H9 (cell line): ENCODE measurements around the gene PDXP. TPM values are rescaled to one million over a fixed set of nuclear protein-coding genes. Genes with fewer than 3 reads are reported as not detected.

ENCODE experiments used
- DNase-seq: peaks from one replicate; pipeline ENCODE4 v3.0.0-alpha.2; 2017
- H2AFZ ChIP-seq: one replicate; pipeline ENCODE4 v1.6.1; 2013; ENCODE audit warnings: mild to moderate bottlenecking, low read length, control low read depth, moderate library complexity
- H2AK5ac ChIP-seq: 2 replicates; pipeline ENCODE4 v1.6.1; 2013; ENCODE audit warnings: low read length, control low read depth, mixed read lengths; ENCODE audit not compliant: insufficient read length
- H2BK120ac ChIP-seq: one replicate; pipeline ENCODE4 v1.6.1; 2013; ENCODE audit warnings: low read depth, mild to moderate bottlenecking, low read length, control low read depth, inconsistent platforms; ENCODE audit not compliant: poor library complexity, severe bottlenecking
- H2BK12ac ChIP-seq: 2 replicates; pipeline ENCODE4 v1.6.1; 2013; ENCODE audit warnings: low read length, control low read depth, mixed read lengths, low read depth; ENCODE audit not compliant: insufficient read length
- H2BK15ac ChIP-seq: 2 replicates; pipeline ENCODE4 v1.6.1; 2013; ENCODE audit warnings: low read depth, low read length, control low read depth
- H2BK20ac ChIP-seq: one replicate; pipeline ENCODE4 v1.6.1; 2013; ENCODE audit warnings: low read depth, mild to moderate bottlenecking, low read length, control low read depth, inconsistent platforms; ENCODE audit not compliant: poor library complexity, severe bottlenecking
- H2BK5ac ChIP-seq: 2 replicates; pipeline ENCODE4 v1.6.1; 2013; ENCODE audit warnings: low read length, control low read depth, mixed read lengths; ENCODE audit not compliant: insufficient read length
- H3K14ac ChIP-seq: 2 replicates; pipeline ENCODE4 v1.6.1; 2013; ENCODE audit warnings: low read length, control low read depth; ENCODE audit not compliant: insufficient read depth
- H3K18ac ChIP-seq: 2 replicates; pipeline ENCODE4 v1.6.1; 2013; ENCODE audit warnings: low read depth, mild to moderate bottlenecking, mixed read lengths, low read length, control low read depth; ENCODE audit not compliant: insufficient read length
- H3K23ac ChIP-seq: 2 replicates; pipeline ENCODE4 v1.6.1; 2013; ENCODE audit warnings: low read length, control low read depth, mixed read lengths, low read depth; ENCODE audit not compliant: insufficient read length
- H3K23me2 ChIP-seq: 2 replicates; pipeline ENCODE4 v1.6.1; 2013; ENCODE audit warnings: low read depth, mild to moderate bottlenecking, mixed read lengths, low read length, control low read depth; ENCODE audit not compliant: insufficient read length, poor library complexity, severe bottlenecking
- H3K27ac ChIP-seq: 2 replicates; pipeline ENCODE4 v1.5.1; 2013; ENCODE audit warnings: low read length, control low read depth, mixed read lengths, low read depth; ENCODE audit not compliant: insufficient read length
- H3K27me3 ChIP-seq: 2 replicates; pipeline ENCODE4 v1.6.1; 2013; ENCODE audit warnings: low read length, control low read depth, inconsistent platforms; ENCODE audit not compliant: insufficient read depth
- H3K4ac ChIP-seq: 2 replicates; pipeline ENCODE4 v1.6.1; 2013; ENCODE audit warnings: low read depth, mild to moderate bottlenecking, control low read depth, inconsistent platforms, low read length, moderate library complexity
- H3K4me1 ChIP-seq: 2 replicates; pipeline ENCODE4 v1.6.1; 2013; ENCODE audit warnings: low read length, control low read depth, inconsistent platforms; ENCODE audit not compliant: insufficient read depth
- H3K4me2 ChIP-seq: 2 replicates; pipeline ENCODE4 v1.6.1; 2013; ENCODE audit warnings: low read length, control low read depth, mixed read lengths; ENCODE audit not compliant: insufficient read length, insufficient read depth
- H3K56ac ChIP-seq: 2 replicates; pipeline ENCODE4 v1.6.1; 2013; ENCODE audit warnings: low read depth, mild to moderate bottlenecking, mixed read lengths, low read length, control low read depth; ENCODE audit not compliant: insufficient read length
- H3K79me1 ChIP-seq: 2 replicates; pipeline ENCODE4 v1.6.1; 2013; ENCODE audit warnings: low read depth, mild to moderate bottlenecking, moderate library complexity, low read length, control low read depth, inconsistent platforms; ENCODE audit not compliant: insufficient read depth, poor library complexity, severe bottlenecking
- H3K79me2 ChIP-seq: 2 replicates; pipeline ENCODE4 v1.6.1; 2013; ENCODE audit warnings: low read length, control low read depth, inconsistent platforms; ENCODE audit not compliant: insufficient read depth
- H3K9ac ChIP-seq: 2 replicates; pipeline ENCODE4 v1.6.1; 2013; ENCODE audit warnings: low read length, control low read depth, mixed read lengths; ENCODE audit not compliant: insufficient read length; ENCODE audit errors: extremely low read depth
- H3K9me3 ChIP-seq: one replicate; pipeline ENCODE4 v1.6.1; 2013; ENCODE audit warnings: low read depth, low read length, inconsistent platforms; ENCODE audit not compliant: control insufficient read depth
- H3T11ph ChIP-seq: one replicate; pipeline ENCODE4 v1.6.1; 2013; ENCODE audit warnings: mild to moderate bottlenecking, low read length, control low read depth, inconsistent platforms
- H4K20me1 ChIP-seq: one replicate; pipeline ENCODE4 v1.6.1; 2013; ENCODE audit not compliant: control insufficient read depth, insufficient read length, insufficient read depth
- H4K5ac ChIP-seq: 2 replicates; pipeline ENCODE4 v1.6.1; 2013; ENCODE audit warnings: low read depth, mild to moderate bottlenecking, mixed read lengths, low read length, control low read depth; ENCODE audit not compliant: insufficient read length
- H4K8ac ChIP-seq: replicated peaks from 2 replicates; pipeline ENCODE4 v1.6.1; 2013; ENCODE audit warnings: low read length, control low read depth, mixed read lengths, low read depth; ENCODE audit not compliant: insufficient read length
- H4K91ac ChIP-seq: 2 replicates; pipeline ENCODE4 v1.6.1; 2013; ENCODE audit warnings: low read depth, mild to moderate bottlenecking, moderate library complexity, mixed read lengths, low read length, control low read depth; ENCODE audit not compliant: insufficient read length
- H3K27ac Mint-ChIP-seq, 3 experiments: 2 replicates in 2 of 3; 3 replicates in 1 of 3; pipeline ENCODE4 v1.8.0; 2020 to 2021; ENCODE audit warnings: mixed read lengths in 3 of 3, mild to moderate bottlenecking in 1 of 3, moderate library complexity in 1 of 3
- H3K27me3 Mint-ChIP-seq: 2 replicates; pipeline ENCODE4 v1.8.0; 2021; ENCODE audit warnings: low read depth, mild to moderate bottlenecking, moderate library complexity, mixed read lengths
- H3K36me3 Mint-ChIP-seq, 3 experiments: 2 replicates in 2 of 3; 3 replicates in 1 of 3; pipeline ENCODE4 v1.8.0; 2020 to 2021; ENCODE audit warnings: low read depth in 3 of 3, mixed read lengths in 3 of 3; ENCODE audit not compliant: insufficient read depth in 1 of 3
- H3K4me1 Mint-ChIP-seq, 2 experiments: 2 replicates each; pipeline ENCODE4 v1.8.0; 2020; ENCODE audit warnings: mixed read lengths in 2 of 2
- H3K4me3 Mint-ChIP-seq, 2 experiments: 2 replicates in 1 of 2; 3 replicates in 1 of 2; pipeline ENCODE4 v1.8.0; 2020 to 2021; ENCODE audit warnings: mild to moderate bottlenecking in 2 of 2, mixed read lengths in 2 of 2, moderate library complexity in 1 of 2
- H3K9me3 Mint-ChIP-seq, 2 experiments: 2 replicates in 1 of 2; 3 replicates in 1 of 2; pipeline ENCODE4 v1.8.0; 2020; ENCODE audit warnings: mild to moderate bottlenecking in 2 of 2, mixed read lengths in 2 of 2, moderate library complexity in 1 of 2
- WGBS: extraction: QIAGEN DNeasy Blood & Tissue Kit; methylation state at CpG from one replicate; pipeline ENCODE4 v1.1.7; 2013; ENCODE audit warnings: missing lambda C conversion rate, low lambda C conversion rate, mixed read lengths; ENCODE audit not compliant: insufficient read length; ENCODE audit errors: extremely low coverage; 5-methylcytosine and 5-hydroxymethylcytosine counted together
- total RNA-seq: library from RNA; stranded (reverse); gene quantifications from 2 replicates; pipeline ENCODE4 v1.2.1, GENCODE V29; 2021
- TF ChIP-seq, protein P1 (sequence below): fragments of 200-600 bp; sonication (generic); conservative IDR thresholded peaks from 3 replicates; pipeline ENCODE4 v1.8.0; 2021; ENCODE audit warnings: antibody characterized with exemption, mild to moderate bottlenecking

The PDXP gene
- total RNA-seq, 1 experiment from 2014 or later = 41.0 TPM

- no peak overlapping the region for H4K5ac ChIP-seq
- Mint-ChIP-seq H3K4me1 (peaks cover 0 to 3% of the 10 kb centered on the region in 2 experiments; a peak in 1 of 4 replicates), H3K36me3 (peaks cover 36 to 81% (median 80%) of the 10 kb centered on the region in 3 experiments; a peak in 6 of 7 replicates), H3K27me3 (no peaks in the 10 kb centered on the region), H3K4me3 (no peak overlapping the region), H3K27ac (peak overlapping the region in 1 of 3 experiments; percentile 77; a peak in 1 of 7 replicates), H3K9me3 (no peaks in the 10 kb centered on the region; a peak in 1 of 5 replicates)
- no peak overlapping the region for H4K91ac ChIP-seq
- no peaks in the 10 kb centered on the region for H3K79me1 ChIP-seq
- TF ChIP-seq, protein P1, sequence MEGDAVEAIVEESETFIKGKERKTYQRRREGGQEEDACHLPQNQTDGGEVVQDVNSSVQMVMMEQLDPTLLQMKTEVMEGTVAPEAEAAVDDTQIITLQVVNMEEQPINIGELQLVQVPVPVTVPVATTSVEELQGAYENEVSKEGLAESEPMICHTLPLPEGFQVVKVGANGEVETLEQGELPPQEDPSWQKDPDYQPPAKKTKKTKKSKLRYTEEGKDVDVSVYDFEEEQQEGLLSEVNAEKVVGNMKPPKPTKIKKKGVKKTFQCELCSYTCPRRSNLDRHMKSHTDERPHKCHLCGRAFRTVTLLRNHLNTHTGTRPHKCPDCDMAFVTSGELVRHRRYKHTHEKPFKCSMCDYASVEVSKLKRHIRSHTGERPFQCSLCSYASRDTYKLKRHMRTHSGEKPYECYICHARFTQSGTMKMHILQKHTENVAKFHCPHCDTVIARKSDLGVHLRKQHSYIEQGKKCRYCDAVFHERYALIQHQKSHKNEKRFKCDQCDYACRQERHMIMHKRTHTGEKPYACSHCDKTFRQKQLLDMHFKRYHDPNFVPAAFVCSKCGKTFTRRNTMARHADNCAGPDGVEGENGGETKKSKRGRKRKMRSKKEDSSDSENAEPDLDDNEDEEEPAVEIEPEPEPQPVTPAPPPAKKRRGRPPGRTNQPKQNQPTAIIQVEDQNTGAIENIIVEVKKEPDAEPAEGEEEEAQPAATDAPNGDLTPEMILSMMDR = no peak
- no peak overlapping the region for H3K14ac ChIP-seq
- H2BK120ac ChIP-seq = no peak overlapping the region
- no peak overlapping the region for H4K8ac ChIP-seq
- H3K79me2 ChIP-seq = no peaks in the 10 kb centered on the region; the same call in 1 of the 2 replicates
- no peak overlapping the region for H3K27ac ChIP-seq
- H2BK20ac ChIP-seq = no peak overlapping the region
- no peak overlapping the region for H3K4ac ChIP-seq
- DNase-seq = no peak
- H3K4me2 ChIP-seq = no peak overlapping the region
- no peak overlapping the region for H3K18ac ChIP-seq
- no peak overlapping the region for H2AFZ ChIP-seq
- H2BK12ac ChIP-seq = no peak overlapping the region
- no peak overlapping the region for H3T11ph ChIP-seq
- H2BK15ac ChIP-seq = no peak overlapping the region
- no CpG with 5 or more reads among the region's 7 CpGs for WGBS
- no peak overlapping the region for H2AK5ac ChIP-seq
- H3K56ac ChIP-seq = no peak overlapping the region
- H3K27me3 ChIP-seq = no peaks in the 10 kb centered on the region
- H3K23ac ChIP-seq = no peak overlapping the region
- H4K20me1 ChIP-seq = no peaks in the 10 kb centered on the region
- H3K9me3 ChIP-seq = no peaks in the 10 kb centered on the region
- H3K9ac ChIP-seq = no peak overlapping the region
- H3K4me1 ChIP-seq = no peaks in the 10 kb centered on the region
- no peaks in the 10 kb centered on the region for H3K23me2 ChIP-seq
- H2BK5ac ChIP-seq = no peak overlapping the region
These were observed 45.4 kb downstream of the PDXP start for GRCh38 chr22:37703906-37704305.
